Thyroid gland (tissue), 4 donors: ENCODE data around the gene F3. TPM values are rescaled to one million over a fixed set of nuclear protein-coding genes. Genes with fewer than 3 reads are reported as not detected.

ENCODE experiments used
- DNase-seq, 2 donors: peaks; one replicate each; pipeline ENCODE4 v3.0.0-alpha.2; 2019
- H3K27ac ChIP-seq, 3 donors: fragments of 200-600 bp; sonication (generic); 1 replicate in 2 of 3; 2 replicates in 1 of 3; pipeline ENCODE4 v1.5.1; 2016 to 2019; ENCODE audit warnings: mild to moderate bottlenecking in 1 of 3, moderate library complexity in 1 of 3
- H3K27me3 ChIP-seq: fragments of 200-600 bp; sonication (generic); one replicate; pipeline ENCODE4 v1.5.1; 2019
- H3K36me3 ChIP-seq, 2 donors: fragments of 200-600 bp; sonication (generic); one replicate each; pipeline ENCODE4 v1.5.1; 2016 to 2019
- H3K4me1 ChIP-seq, 2 donors: fragments of 200-600 bp; sonication (generic); one replicate each; pipeline ENCODE4 v1.5.1; 2017 to 2019
- H3K4me3 ChIP-seq, 3 donors: fragments of 200-600 bp; sonication (generic); replicated peaks in 1 of 3; 1 replicate in 2 of 3; 2 replicates in 1 of 3; pipeline ENCODE4 v1.5.1; 2016; ENCODE audit warnings: mild to moderate bottlenecking in 1 of 3
- H3K9me3 ChIP-seq: fragments of 200-600 bp; sonication (generic); one replicate; pipeline ENCODE4 v1.5.1; 2017
- CTCF ChIP-seq, 6 experiments: fragments of 200-600 bp in 3 of 6; fragments of 450-650 bp in 3 of 6; sonication (generic) in 3 of 6; IDR thresholded peaks; one replicate each; pipeline ENCODE4 v1.5.1; 2016 to 2019; ENCODE audit warnings: antibody characterized with exemption in 6 of 6, mild to moderate bottlenecking in 2 of 6, inconsistent platforms in 1 of 6, moderate library complexity in 1 of 6
- POLR2A ChIP-seq, 2 donors: fragments of 450-650 bp; IDR thresholded peaks; one replicate each; pipeline ENCODE4 v1.6.1; 2017; ENCODE audit warnings: antibody characterized with exemption in 2 of 2, mild to moderate bottlenecking in 2 of 2, moderate library complexity in 1 of 2
- WGBS, 2 donors: methylation state at CpG; one replicate each; pipeline ENCODE4 v1.1.5; 2017; 5-methylcytosine and 5-hydroxymethylcytosine counted together
- intact Hi-C: fragments of 100-400 bp; cut with DNase I; formaldehyde crosslinking; loops from one replicate; pipeline ENCODE4 v1.15.1; 2023
- total RNA-seq, 4 donors: library from RNA; depleted of rRNA; stranded (reverse); fragments of >200 nt; gene quantifications; one replicate each; pipeline ENCODE4 v1.2.3, GENCODE V29; 2016

Gene F3
- total RNA-seq, 4 donors from 2014 or later, result 59.4 to 132 (median 99.0) TPM

- TF ChIP-seq CTCF (IDR thresholded peaks at IDR 0.05) (no peak), POLR2A (IDR thresholded peaks at IDR 0.05) (no peak)
- H3K36me3 ChIP-seq, result no peaks in the 10 kb centered on the region
- H3K27me3 ChIP-seq, result no peaks in the 10 kb centered on the region
- intact Hi-C loops, result no loop called here
- no peak for DNase-seq
- H3K27ac ChIP-seq, result peak overlapping the region; percentile 1 to 42 (median 41)
- 77 to 83% methylated on average over 4 of the region's 4 CpGs for WGBS, 2 donors
- no peak overlapping the region for H3K4me3 ChIP-seq
- peaks cover 8 to 12% of the 10 kb centered on the region in 2 donors for H3K4me1 ChIP-seq
- no peaks in the 10 kb centered on the region for H3K9me3 ChIP-seq
Measured at GRCh38 chr1:94543893-94544635, 2.5 kb upstream of the F3 start.

GRCh38 chr1:94543001-94543400 is 1.4 kb upstream of the F3 start:
- WGBS, 2 donors, result 39 to 43% methylated on average over 1 of the region's 1 CpG
- Histone ChIP-seq H3K4me1 (peaks cover 16 to 20% of the 10 kb centered on the region in 2 donors), H3K36me3 (peaks cover 0 to 5% of the 10 kb centered on the region in 2 donors)

GRCh38 chr1:94542088-94542870 is 720 bp upstream of the F3 start:
- H3K4me3 ChIP-seq, result peak overlapping the region; percentile 38 to 84 (median 51)
- peaks cover 0 to 5% of the 10 kb centered on the region in 2 donors for H3K36me3 ChIP-seq
- no peaks in the 10 kb centered on the region for H3K9me3 ChIP-seq
- H3K4me1 ChIP-seq, result peaks cover 18 to 26% of the 10 kb centered on the region in 2 donors
- intact Hi-C loops, result no loop called here
- TF ChIP-seq CTCF (IDR thresholded peaks at IDR 0.05) (peak in 1 of 6 experiments; percentile 3), POLR2A (IDR thresholded peaks at IDR 0.05) (no peak)
- 2 to 5% methylated on average over 13 to 16 of the region's 26 CpGs for WGBS, 2 donors
- peak; percentile 48 to 49 for DNase-seq
- peak overlapping the region; percentile 71 to 93 (median 86) for H3K27ac ChIP-seq
- H3K27me3 ChIP-seq, result no peaks in the 10 kb centered on the region

More at GRCh38 chr1:94543001-94543400, 1.4 kb upstream of the F3 start:
- Histone ChIP-seq H3K27ac (peak overlapping the region; percentile 71 to 93 (median 86)), H3K9me3 (no peaks in the 10 kb centered on the region), H3K4me3 (peak overlapping the region in 1 of 3 donors; percentile 84), H3K27me3 (no peaks in the 10 kb centered on the region)
- intact Hi-C loops, result no loop called here
- TF ChIP-seq CTCF (IDR thresholded peaks at IDR 0.05) (no peak), POLR2A (IDR thresholded peaks at IDR 0.05) (no peak)
- DNase-seq, result no peak

- H3K27ac ChIP-seq, result peak overlapping the region; percentile 82 to 93 (median 86)
- H3K36me3 ChIP-seq, result peaks cover 2 to 7% of the 10 kb centered on the region in 2 donors
- intact Hi-C loops, result no loop called here
- H3K4me1 ChIP-seq, result peaks cover 18 to 31% of the 10 kb centered on the region in 2 donors
- H3K27me3 ChIP-seq, result no peaks in the 10 kb centered on the region
- no peak for TF ChIP-seq CTCF (IDR thresholded peaks at IDR 0.05)
- TF ChIP-seq POLR2A (IDR thresholded peaks at IDR 0.05), result no peak
- 27 to 30% methylated on average over 22 to 23 of the region's 23 CpGs for WGBS, 2 donors
- peak; percentile 20 to 28 for DNase-seq
- H3K9me3 ChIP-seq, result no peaks in the 10 kb centered on the region
- peak overlapping the region; percentile 84 to 96 (median 95) for H3K4me3 ChIP-seq
Measured at GRCh38 chr1:94540440-94541245, 916 bp downstream of the F3 start.
